GM12874 (cell line): Measurements from ENCODE around the gene PACSIN1.

ENCODE experiments used
- CTCF ChIP-seq: IDR thresholded peaks from 2 replicates; pipeline ENCODE4 v1.5.1; 2011; ENCODE audit warnings: low read depth, mild to moderate bottlenecking, control low read depth, low read length, moderate library complexity; ENCODE audit not compliant: insufficient read depth

Gene PACSIN1

GRCh38 chr6:34580707-34581560 lies 115.1 kb downstream of the PACSIN1 start:
- TF ChIP-seq CTCF, result no peak

GRCh38 chr6:34581561-34581920 lies 115.7 kb downstream of the PACSIN1 start:
- TF ChIP-seq CTCF, result no peak

- no peak for TF ChIP-seq CTCF
Measured at GRCh38 chr6:34583461-34583860, 117.6 kb downstream of the PACSIN1 start.

- no peak for TF ChIP-seq CTCF
Measured at GRCh38 chr6:34583861-34584604, 118.2 kb downstream of the PACSIN1 start.

- no peak for TF ChIP-seq CTCF
Measured at GRCh38 chr6:34584694-34585093, 118.8 kb downstream of the PACSIN1 start.
